Mucosa of descending colon (tissue), 3 donors: ENCODE data around the gene NFIC. TPM values are rescaled to one million over a fixed set of nuclear protein-coding genes. Genes with fewer than 3 reads are reported as not detected.

Experiments used
- ATAC-seq: fragments of 200-7000 bp; cut with Tn5 transposase; one replicate; pipeline ENCODE4 v1.9.1; 2020; ENCODE audit warnings: mild to moderate bottlenecking, moderate library complexity
- DNase-seq, 3 donors: peaks; one replicate each; pipeline ENCODE4 v3.0.0-alpha.2; 2020
- H3K36me3 ChIP-seq: fragments of 200-600 bp; one replicate; pipeline ENCODE4 v1.8.0; 2021; ENCODE audit warnings: low read depth, mild to moderate bottlenecking
- H3K4me1 ChIP-seq: fragments of 200-600 bp; one replicate; pipeline ENCODE4 v1.8.0; 2021; ENCODE audit warnings: low read depth, mild to moderate bottlenecking
- H3K4me3 ChIP-seq: fragments of 200-600 bp; one replicate; pipeline ENCODE4 v1.8.0; 2021; ENCODE audit warnings: mild to moderate bottlenecking
- H3K9me3 ChIP-seq: fragments of 200-600 bp; one replicate; pipeline ENCODE4 v1.8.0; 2021; ENCODE audit warnings: mild to moderate bottlenecking
- CTCF ChIP-seq: fragments of 200-600 bp; IDR thresholded peaks from one replicate; pipeline ENCODE4 v1.8.0; 2022; ENCODE audit warnings: antibody characterized with exemption, mild to moderate bottlenecking
- intact Hi-C, 2 donors: fragments of 100-400 bp; cut with DNase I in 1 of 2; cut with micrococcal nuclease in 1 of 2; formaldehyde crosslinking; loops; one replicate each; pipeline versions ENCODE4 v1.11.0 to v1.11.1; 2022; cut with DNase I, micrococcal nuclease
- total RNA-seq, 3 donors: library from RNA; stranded (reverse); fragmentation: NEBNext Ultra II Directional in 2 of 3; extraction: Animal tissue kit (Norgen Biotek cat#: 25700) in 2 of 3; gene quantifications; one replicate each; pipeline versions ENCODE4 v1.2.1 to v1.2.4, GENCODE V29; 2021 to 2023
- donor health status: DM: no; HTN: no; CAD: no; lungs with moderate emphysema.
- donor health status: DM: no; HTN: no; CAD: no.
- donor health status: DM: no; HTN: yes; CAD: no.

Gene NFIC
- total RNA-seq, 3 donors from 2014 or later: 38.4 to 210 (median 79.3) TPM

- no peak for TF ChIP-seq CTCF
Observed at GRCh38 chr19:3353493-3353892, 12.9 kb upstream of the NFIC start.

GRCh38 chr19:3356805-3357204 is 9.6 kb upstream of the NFIC start:
- Histone ChIP-seq H3K36me3 (no peaks in the 10 kb centered on the region), H3K9me3 (no peaks in the 10 kb centered on the region), H3K4me1 (peaks cover 13% of the 10 kb centered on the region), H3K4me3 (no peak overlapping the region)
- ATAC-seq (no peak), DNase-seq (no peak)
- no peak for TF ChIP-seq CTCF
- intact Hi-C loops: no loop called here

More at GRCh38 chr19:3353493-3353892, 12.9 kb upstream of the NFIC start:
- DNase-seq: no peak
- H3K9me3 ChIP-seq: no peaks in the 10 kb centered on the region
- H3K4me1 ChIP-seq: peaks cover 14% of the 10 kb centered on the region
- ATAC-seq: no peak
- H3K36me3 ChIP-seq: no peaks in the 10 kb centered on the region
- intact Hi-C loops: no loop called here
- no peak overlapping the region for H3K4me3 ChIP-seq

GRCh38 chr19:3357271-3357991 is 9.0 kb upstream of the NFIC start:
- TF ChIP-seq CTCF: no peak
- H3K4me3 ChIP-seq: no peak overlapping the region
- DNase-seq (no peak), ATAC-seq (no peak)
- intact Hi-C loops: no loop called here
- no peaks in the 10 kb centered on the region for H3K9me3 ChIP-seq
- peaks cover 13% of the 10 kb centered on the region for H3K4me1 ChIP-seq
- H3K36me3 ChIP-seq: no peaks in the 10 kb centered on the region

DNA sequence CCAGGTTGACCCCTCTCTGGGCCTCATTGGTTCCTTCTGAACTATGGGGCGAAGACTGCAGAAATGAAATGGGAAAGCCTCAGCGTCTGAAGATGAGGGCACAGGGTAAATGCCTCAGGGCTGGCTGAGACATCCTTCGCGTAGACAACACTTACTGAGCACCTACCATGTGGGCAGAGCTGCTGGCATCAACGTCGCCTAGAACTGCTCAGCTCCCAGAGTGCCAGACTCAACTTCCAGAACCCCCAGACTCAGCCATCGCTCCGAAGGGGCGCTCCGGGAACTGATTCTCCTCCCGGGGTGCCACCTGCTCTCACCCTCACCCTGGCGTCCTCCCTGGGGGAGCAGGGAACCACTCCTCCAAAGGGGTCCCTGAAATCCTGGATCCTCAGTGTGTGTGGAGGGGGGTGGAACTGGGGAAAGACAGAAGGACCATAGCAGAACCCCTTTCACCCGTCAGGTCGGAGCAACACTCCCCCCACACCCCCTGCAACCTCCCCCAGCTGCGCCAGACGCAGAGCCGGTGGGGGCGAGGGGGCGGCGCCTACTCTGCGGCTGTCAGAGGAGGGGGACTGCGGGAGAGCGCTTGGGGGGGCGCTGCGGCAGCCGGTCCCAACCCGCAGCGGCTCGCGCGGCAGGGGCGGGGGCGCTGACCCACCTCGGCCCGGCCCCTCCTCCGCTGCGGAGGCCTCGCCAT is 8.2 kb upstream of the NFIC start:
- TF ChIP-seq CTCF: no peak
- Histone ChIP-seq H3K36me3 (no peaks in the 10 kb centered on the region), H3K9me3 (no peaks in the 10 kb centered on the region), H3K4me1 (peaks cover 13% of the 10 kb centered on the region), H3K4me3 (no peak overlapping the region)
- ATAC-seq: no peak
- DNase-seq: peak in 1 of 3 donors; percentile 54
- intact Hi-C loops: no loop called here

GRCh38 chr19:3358689-3359014 is 7.7 kb upstream of the NFIC start:
- intact Hi-C loops: no loop called here
- H3K36me3 ChIP-seq: no peaks in the 10 kb centered on the region
- ATAC-seq: peak; percentile 17

More at GRCh38 chr19:3358689-3359014, 7.7 kb upstream of the NFIC start:
- peaks cover 13% of the 10 kb centered on the region for H3K4me1 ChIP-seq
- H3K4me3 ChIP-seq: peak overlapping the region; percentile 99
- no peaks in the 10 kb centered on the region for H3K9me3 ChIP-seq
- no peak for TF ChIP-seq CTCF
- DNase-seq: peak in 1 of 3 donors; percentile 64
